Activated naive CD4-positive, alpha-beta T cell treated with anti-CD3 and anti-CD28 coated beads, Interleukin-2, amount 50 U/mL, for 72 hours (primary cell): ENCODE measurements around the gene FAM50A. TPM values are rescaled to one million over a fixed set of nuclear protein-coding genes. Genes with fewer than 3 reads are reported as not detected.
A peak's percentile ranks its signal among the peaks of the same experiment; 100 is the strongest.

Experiments
- ATAC-seq, 2 donors: fragments of 150-1000 bp; cut with Tn5 transposase; 2 replicates each; pipeline ENCODE4 v1.10.0; 2021; ENCODE audit warnings: mild to moderate bottlenecking in 2 of 2, moderate library complexity in 2 of 2
- DNase-seq, 2 donors: peaks; one replicate each; pipeline ENCODE4 v3.0.0; 2021 to 2022; ENCODE audit warnings: low spot score in 2 of 2
- H3K27ac Mint-ChIP-seq, 2 donors: one replicate each; pipeline ENCODE4 v1.8.0; 2022; ENCODE audit warnings: mild to moderate bottlenecking in 2 of 2, mixed read lengths in 2 of 2
- H3K36me3 Mint-ChIP-seq, 2 donors: one replicate each; pipeline ENCODE4 v1.8.0; 2022; ENCODE audit warnings: mixed read lengths in 2 of 2
- H3K9me3 Mint-ChIP-seq, 2 donors: one replicate each; pipeline ENCODE4 v1.8.0; 2022; ENCODE audit warnings: mixed read lengths in 2 of 2
- total RNA-seq, 2 donors: library from RNA; stranded (reverse); gene quantifications; one replicate each; pipeline ENCODE4 v1.2.3, GENCODE V29; 2022

The FAM50A gene
- total RNA-seq, 2 donors from 2014 or later: 53.0 to 68.5 TPM

DNA sequence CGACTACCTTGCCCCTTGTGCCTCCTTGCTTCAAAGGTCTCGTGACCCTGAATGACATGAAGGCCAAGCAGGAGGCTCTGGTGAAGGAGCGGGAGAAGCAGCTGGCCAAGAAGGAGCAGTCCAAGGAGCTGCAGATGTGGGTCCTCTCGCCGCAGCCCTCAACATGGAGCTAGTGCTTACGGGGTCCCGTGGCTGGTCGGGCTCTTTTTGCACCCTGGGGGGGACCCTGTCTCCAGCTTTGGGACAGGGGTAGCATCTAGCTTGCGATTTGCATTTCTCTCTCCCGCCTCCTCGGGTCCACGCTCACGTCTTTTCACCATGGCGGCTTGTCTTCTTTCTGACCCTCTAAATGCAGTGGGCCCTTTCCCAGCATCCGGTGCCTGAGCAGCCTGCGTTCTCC lies 1.8 kb downstream of the FAM50A start:
- DNase-seq: no peak
- Mint-ChIP-seq H3K36me3 (peaks cover 0 to 6% of the 10 kb centered on the region in 2 donors), H3K27ac (peak overlapping the region in 1 of 2 donors; percentile 78), H3K9me3 (no peaks in the 10 kb centered on the region)
- no peak for ATAC-seq

- no peaks in the 10 kb centered on the region for H3K9me3 Mint-ChIP-seq
- H3K36me3 Mint-ChIP-seq: peaks cover 0 to 6% of the 10 kb centered on the region in 2 donors
- peak overlapping the region; percentile 72 to 78 for H3K27ac Mint-ChIP-seq
- ATAC-seq: no peak
- no peak for DNase-seq
These were observed 2.5 kb downstream of the FAM50A start for GRCh38 chrX:154446430-154446829.

GRCh38 chrX:154448484-154448883 lies 4.5 kb downstream of the FAM50A start:
- H3K36me3 Mint-ChIP-seq: peaks cover 0 to 6% of the 10 kb centered on the region in 2 donors
- no peak overlapping the region for H3K27ac Mint-ChIP-seq
- DNase-seq (no peak), ATAC-seq (no peak)
- no peaks in the 10 kb centered on the region for H3K9me3 Mint-ChIP-seq

- Mint-ChIP-seq H3K27ac (no peak overlapping the region), H3K9me3 (no peaks in the 10 kb centered on the region), H3K36me3 (peaks cover 0 to 6% of the 10 kb centered on the region in 2 donors)
- no peak for ATAC-seq
- DNase-seq: no peak
These were observed 5.7 kb downstream of the FAM50A start for GRCh38 chrX:154449618-154450017.

DNA sequence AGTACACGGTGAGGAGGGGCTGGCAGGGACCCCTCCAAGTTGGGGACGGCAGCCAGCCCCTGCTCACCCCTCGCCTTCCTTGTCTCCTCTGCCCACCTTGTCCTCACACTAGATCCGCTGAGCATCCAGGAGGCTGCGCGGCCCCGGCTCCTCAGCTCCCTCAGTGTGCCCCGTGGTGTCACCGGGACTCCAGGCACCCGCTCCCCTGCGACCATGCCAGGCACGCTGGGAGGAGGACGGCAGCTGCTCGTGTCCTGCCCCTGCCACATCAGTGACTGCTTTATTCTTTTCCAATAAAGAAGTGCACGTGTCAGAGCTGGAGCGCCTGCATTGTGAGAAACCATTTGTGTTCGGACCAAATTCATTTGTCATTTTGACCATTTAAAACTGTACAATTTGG lies 6.4 kb downstream of the FAM50A start:
- Mint-ChIP-seq H3K9me3 (no peaks in the 10 kb centered on the region), H3K27ac (no peak overlapping the region)
- ATAC-seq: no peak

DNA sequence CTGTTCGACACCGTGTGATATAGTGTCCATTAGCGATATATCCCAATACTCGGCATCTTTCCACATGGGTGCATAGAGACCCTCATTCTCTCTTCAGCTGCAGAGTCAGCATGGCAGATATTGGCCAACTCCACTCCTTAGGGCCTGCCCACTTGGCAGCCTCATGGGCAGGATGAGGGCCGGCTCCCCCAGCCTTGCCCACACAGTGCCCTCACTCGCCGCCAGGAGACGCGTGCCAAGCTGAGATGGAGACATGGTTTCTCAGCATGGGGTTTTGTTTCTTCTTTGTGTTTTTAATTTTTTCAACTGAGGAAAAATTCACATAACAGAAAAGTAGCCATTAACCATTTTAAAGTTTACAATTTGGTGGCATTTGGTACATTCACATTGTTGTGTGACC lies 8.9 kb downstream of the FAM50A start:
- H3K36me3 Mint-ChIP-seq: peaks cover 5 to 7% of the 10 kb centered on the region in 2 donors
- ATAC-seq (no peak), DNase-seq (no peak)
- H3K27ac Mint-ChIP-seq: no peak overlapping the region
- no peaks in the 10 kb centered on the region for H3K9me3 Mint-ChIP-seq

More for the DNA sequence above, 6.4 kb downstream of the FAM50A start:
- H3K36me3 Mint-ChIP-seq: peaks cover 0 to 6% of the 10 kb centered on the region in 2 donors
- no peak for DNase-seq

GRCh38 chrX:154457491-154458115 lies 13.7 kb downstream of the FAM50A start:
- ATAC-seq (peak; percentile 69 to 78), DNase-seq (peak in 1 of 2 donors; percentile 50)
- Mint-ChIP-seq H3K27ac (peak overlapping the region; percentile 85 to 97), H3K9me3 (no peaks in the 10 kb centered on the region), H3K36me3 (peaks cover 5 to 7% of the 10 kb centered on the region in 2 donors)

DNA sequence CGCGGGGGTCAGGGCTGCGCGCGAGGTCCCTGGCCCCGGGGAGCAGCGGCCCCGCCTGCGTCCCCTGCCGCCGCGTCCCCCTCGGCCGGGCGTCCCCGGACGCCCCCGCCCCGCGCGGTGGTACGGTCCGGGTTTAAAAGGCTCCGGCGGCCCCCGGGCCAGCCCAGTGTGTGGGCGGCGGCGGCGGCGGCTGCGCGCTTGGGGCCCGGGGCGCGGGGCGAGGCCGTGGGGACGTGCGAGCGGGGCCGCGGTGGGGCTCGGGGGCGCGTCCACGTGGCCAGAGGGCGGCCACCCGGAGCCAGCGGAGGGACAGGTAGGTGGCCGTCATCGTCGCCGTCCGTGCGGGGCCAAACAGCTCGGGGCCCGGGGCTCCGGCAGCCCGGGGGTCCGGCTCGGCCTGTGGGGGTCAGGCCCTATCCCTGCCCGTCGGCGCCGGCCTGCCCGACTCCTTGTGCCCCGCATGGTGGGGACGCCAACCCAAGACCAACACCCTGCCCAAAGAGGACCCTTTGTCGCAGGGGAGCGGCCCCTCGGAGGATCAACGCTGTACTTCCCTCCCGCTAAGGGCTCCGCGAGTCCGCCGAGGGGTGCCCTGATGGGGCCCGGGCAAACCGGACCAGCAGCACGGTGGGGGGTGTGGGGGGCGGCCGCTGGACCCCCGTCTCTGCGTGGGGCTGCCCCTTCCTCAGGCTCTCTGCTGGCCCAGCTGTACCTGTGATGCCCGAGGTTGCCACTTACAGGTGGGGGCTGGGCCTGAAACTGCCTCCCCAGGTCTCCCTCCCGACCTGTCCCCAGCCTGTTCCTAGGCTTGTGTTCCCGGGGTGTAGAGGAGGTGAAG lies 14.4 kb downstream of the FAM50A start, which contains the start of gene PLXNA3:
PLXNA3 (plus strand) TSS at position 166 of the 838 bp plus-strand sequence. CDS start 1,903 bp downstream, outside the sequence.
- Mint-ChIP-seq H3K27ac (peak within 1 kb of the TSS; percentile 85 to 97), H3K36me3 (peaks cover 5 to 7% of the 10 kb centered on the region in 2 donors), H3K9me3 (no peaks in the 10 kb centered on the region)
- ATAC-seq (peak; percentile 70 to 78), DNase-seq (peak in 1 of 2 donors; percentile 67)

GRCh38 chrX:154458954-154459778 lies 15.2 kb downstream of the FAM50A start:
- ATAC-seq (peak; percentile 39 to 48), DNase-seq (no peak)
- H3K9me3 Mint-ChIP-seq: no peaks in the 10 kb centered on the region
- peak overlapping the region in 1 of 2 donors; percentile 86 for H3K27ac Mint-ChIP-seq
- H3K36me3 Mint-ChIP-seq: peaks cover 5 to 7% of the 10 kb centered on the region in 2 donors

DNA sequence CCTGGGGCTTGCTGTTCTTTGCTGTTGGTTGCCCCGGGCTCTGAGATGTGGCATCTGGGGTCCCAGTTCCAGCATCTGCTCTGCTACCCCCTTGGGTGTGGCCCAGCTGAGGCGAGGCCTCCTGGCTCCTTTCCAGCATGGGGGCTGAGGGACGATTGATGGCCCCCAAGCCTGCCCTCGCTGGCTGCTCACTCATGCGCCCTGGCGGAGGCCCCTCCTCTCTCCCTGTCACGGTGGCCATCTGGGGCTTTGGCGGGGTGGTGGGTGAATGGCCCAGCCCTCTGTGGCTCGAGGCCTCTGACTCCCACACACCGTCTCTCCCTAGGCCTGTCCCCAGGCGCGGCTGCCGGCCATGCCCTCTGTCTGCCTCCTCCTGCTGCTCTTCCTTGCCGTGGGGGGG lies 15.9 kb downstream of the FAM50A start:
- no peak overlapping the region for H3K27ac Mint-ChIP-seq
- DNase-seq (no peak), ATAC-seq (no peak)
- H3K36me3 Mint-ChIP-seq: peaks cover 5 to 7% of the 10 kb centered on the region in 2 donors
- no peaks in the 10 kb centered on the region for H3K9me3 Mint-ChIP-seq

DNA sequence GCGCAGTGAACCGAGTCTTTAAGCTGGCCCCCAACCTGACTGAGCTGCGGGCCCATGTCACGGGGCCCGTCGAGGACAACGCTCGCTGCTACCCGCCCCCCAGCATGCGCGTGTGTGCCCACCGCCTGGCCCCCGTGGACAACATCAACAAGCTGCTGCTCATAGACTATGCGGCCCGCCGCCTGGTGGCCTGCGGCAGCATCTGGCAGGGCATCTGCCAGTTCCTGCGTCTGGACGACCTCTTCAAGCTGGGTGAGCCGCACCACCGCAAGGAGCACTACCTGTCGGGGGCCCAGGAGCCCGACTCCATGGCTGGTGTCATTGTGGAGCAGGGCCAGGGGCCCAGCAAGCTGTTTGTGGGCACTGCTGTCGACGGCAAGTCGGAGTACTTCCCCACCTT lies 16.4 kb downstream of the FAM50A start:
- H3K36me3 Mint-ChIP-seq: peaks cover 5 to 7% of the 10 kb centered on the region in 2 donors
- DNase-seq (no peak), ATAC-seq (no peak)
- no peaks in the 10 kb centered on the region for H3K9me3 Mint-ChIP-seq
- no peak overlapping the region for H3K27ac Mint-ChIP-seq

DNA sequence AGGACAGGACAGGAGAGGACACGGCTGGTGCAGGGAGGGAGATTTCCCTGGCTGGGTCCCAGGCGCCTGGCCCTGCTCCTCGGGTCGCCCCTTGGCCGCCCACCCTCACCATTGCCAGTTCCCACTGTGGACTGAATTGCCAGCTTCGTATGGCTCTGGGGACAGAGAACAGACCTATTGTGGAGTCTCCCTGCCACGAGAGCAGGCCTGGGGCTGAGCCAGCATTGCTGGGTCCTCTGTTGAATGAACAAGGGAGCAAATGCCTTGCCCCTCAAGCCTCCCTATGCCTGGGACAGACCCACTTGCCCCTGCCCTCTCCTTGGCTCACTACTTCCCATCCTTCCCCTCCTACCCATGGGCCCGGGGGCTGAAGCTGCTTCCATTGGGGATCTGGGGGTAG lies 18.5 kb downstream of the FAM50A start:
- ATAC-seq: no peak
- H3K36me3 Mint-ChIP-seq: peaks cover 2 to 3% of the 10 kb centered on the region in 2 donors
- no peak overlapping the region for H3K27ac Mint-ChIP-seq
- no peaks in the 10 kb centered on the region for H3K9me3 Mint-ChIP-seq
- no peak for DNase-seq

DNA sequence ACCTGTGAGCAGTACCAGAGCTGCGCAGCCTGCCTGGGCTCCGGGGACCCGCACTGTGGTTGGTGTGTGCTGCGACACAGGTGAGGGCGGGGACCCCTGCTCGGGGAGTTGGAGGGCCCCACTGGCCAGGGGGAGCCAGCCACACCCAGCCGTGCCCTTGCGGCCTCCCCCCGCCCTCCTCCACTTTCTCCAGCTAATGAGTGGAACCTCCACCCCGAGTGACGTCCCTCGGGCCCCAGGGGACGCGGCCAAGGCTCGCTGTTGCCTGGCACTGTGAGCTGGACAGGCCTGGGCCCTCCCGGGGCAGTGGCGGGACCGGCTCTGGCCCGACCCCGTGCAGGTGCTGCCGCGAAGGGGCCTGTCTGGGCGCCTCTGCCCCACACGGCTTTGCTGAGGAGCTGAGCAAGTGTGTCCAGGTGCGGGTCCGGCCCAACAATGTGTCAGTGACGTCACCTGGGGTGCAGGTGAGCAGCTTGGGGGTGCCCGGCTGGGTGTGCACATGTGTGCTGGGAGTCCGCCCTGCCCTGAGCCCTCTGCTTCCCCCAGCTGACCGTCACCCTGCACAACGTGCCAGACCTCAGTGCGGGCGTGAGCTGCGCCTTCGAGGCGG lies 19.8 kb downstream of the FAM50A start:
- no peaks in the 10 kb centered on the region for H3K36me3 Mint-ChIP-seq
- no peak overlapping the region for H3K27ac Mint-ChIP-seq
- H3K9me3 Mint-ChIP-seq: no peaks in the 10 kb centered on the region
- ATAC-seq: no peak
- DNase-seq: no peak

DNA sequence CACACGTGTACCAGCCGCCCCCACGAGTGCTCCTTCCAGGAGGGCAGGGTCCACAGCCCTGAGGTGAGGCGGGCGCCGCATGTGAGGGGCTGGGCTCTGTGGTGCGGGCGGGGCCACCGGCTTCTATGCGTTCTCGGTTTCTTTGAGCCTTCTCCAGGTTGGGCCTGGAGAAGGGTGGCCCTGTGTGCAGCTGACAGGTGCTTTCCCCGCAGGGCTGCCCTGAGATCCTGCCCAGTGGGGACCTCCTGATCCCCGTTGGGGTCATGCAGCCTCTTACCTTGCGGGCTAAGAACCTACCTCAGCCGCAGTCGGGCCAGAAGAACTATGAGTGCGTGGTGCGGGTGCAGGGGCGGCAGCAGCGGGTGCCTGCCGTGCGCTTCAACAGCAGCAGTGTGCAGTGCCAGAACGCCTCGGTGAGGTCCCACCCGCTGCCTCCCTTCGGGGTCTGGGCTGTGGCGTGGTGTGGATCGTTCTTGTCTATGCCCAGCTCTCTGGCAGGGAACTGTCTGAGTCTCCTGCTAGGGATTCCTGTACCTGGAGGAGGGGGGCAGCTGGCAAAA lies 20.9 kb downstream of the FAM50A start:
- ATAC-seq (no peak), DNase-seq (no peak)
- Mint-ChIP-seq H3K9me3 (no peaks in the 10 kb centered on the region), H3K27ac (no peak overlapping the region), H3K36me3 (no peaks in the 10 kb centered on the region)

DNA sequence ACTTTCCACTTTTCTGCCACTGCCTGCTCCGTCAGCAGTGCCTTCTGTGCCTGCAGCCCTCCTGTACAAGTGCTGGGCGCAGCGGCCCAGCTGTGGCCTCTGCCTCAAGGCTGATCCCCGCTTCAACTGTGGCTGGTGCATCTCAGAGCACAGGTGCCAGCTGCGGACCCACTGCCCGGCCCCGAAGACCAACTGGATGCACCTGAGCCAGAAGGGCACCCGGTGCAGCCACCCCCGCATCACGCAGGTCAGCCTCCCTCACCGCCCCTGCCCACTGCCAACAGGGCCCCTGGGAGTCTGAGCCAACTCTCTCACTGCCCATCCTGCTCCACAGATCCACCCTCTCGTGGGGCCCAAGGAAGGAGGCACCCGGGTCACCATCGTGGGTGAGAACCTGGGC lies 21.7 kb downstream of the FAM50A start:
- Mint-ChIP-seq H3K9me3 (no peaks in the 10 kb centered on the region), H3K36me3 (no peaks in the 10 kb centered on the region), H3K27ac (no peak overlapping the region)
- DNase-seq (no peak), ATAC-seq (no peak)

DNA sequence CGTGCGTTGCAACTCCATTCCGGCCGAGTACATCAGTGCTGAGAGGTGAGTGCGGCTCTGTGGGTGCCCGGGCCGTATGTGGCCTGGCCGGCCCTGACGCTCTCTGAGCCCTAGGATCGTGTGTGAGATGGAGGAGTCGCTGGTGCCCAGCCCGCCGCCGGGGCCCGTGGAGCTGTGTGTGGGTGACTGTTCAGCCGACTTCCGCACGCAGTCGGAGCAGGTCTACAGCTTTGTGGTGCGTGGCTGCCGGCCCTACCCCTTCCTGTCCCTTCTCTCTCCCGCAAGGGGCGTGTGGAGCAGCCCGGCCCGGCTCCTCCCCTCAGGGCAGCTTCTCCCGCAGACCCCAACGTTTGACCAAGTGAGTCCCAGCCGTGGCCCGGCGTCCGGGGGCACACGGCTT lies 22.1 kb downstream of the FAM50A start:
- DNase-seq: no peak
- Mint-ChIP-seq H3K36me3 (no peaks in the 10 kb centered on the region), H3K9me3 (no peaks in the 10 kb centered on the region), H3K27ac (no peak overlapping the region)
- ATAC-seq: no peak
